ENCODE measurements around the gene ART5.

DNA sequence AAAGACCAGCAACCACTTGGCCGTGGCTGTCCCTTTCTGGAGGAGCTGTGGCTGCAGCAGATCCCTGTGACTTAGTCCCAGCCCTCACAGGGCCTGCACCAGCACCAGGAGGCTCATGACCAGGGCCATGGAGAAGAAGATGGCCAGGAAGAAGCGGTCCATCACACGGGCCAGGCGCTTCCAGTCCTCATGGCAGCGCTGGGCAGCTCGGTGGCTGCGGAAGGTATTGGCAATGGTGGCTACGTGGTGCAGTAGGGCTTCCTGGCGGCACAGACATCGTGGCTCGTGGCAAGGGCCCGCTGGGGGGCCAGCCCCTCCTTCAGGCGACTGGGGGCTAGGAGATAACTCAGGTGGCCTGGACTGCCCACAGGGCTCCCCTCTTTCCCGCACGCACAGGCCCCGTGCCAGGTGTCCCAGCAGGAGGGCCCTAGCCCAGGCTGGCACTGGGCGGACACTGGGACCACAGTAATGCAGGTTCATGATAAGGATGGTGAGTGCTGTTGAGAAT is 24.3 kb upstream of the ART5 start:
- no peak for TF ChIP-seq POLR2A (IDR thresholded peaks at IDR 0.05)
- TF ChIP-seq, protein P1, sequence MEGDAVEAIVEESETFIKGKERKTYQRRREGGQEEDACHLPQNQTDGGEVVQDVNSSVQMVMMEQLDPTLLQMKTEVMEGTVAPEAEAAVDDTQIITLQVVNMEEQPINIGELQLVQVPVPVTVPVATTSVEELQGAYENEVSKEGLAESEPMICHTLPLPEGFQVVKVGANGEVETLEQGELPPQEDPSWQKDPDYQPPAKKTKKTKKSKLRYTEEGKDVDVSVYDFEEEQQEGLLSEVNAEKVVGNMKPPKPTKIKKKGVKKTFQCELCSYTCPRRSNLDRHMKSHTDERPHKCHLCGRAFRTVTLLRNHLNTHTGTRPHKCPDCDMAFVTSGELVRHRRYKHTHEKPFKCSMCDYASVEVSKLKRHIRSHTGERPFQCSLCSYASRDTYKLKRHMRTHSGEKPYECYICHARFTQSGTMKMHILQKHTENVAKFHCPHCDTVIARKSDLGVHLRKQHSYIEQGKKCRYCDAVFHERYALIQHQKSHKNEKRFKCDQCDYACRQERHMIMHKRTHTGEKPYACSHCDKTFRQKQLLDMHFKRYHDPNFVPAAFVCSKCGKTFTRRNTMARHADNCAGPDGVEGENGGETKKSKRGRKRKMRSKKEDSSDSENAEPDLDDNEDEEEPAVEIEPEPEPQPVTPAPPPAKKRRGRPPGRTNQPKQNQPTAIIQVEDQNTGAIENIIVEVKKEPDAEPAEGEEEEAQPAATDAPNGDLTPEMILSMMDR (IDR thresholded peaks at IDR 0.05): no peak
